ENCODE measurements around the gene LRRC4B. TPM values are rescaled to one million over a fixed set of nuclear protein-coding genes. Genes with fewer than 3 reads are reported as not detected.
"Not testable (repeated sequence)": the region's sequence is repeated elsewhere in the genome, so short reads cannot be mapped to it uniquely, and the experiment has no call there.

Gene LRRC4B
- total RNA-seq, 1 experiment from 2014 or later = 3.5 TPM

GRCh38 chr19:50475736-50476223 is 92.5 kb downstream of the LRRC4B start:
- peak overlapping the region; percentile 29 for H3K4me3 ChIP-seq (ENCODE audit: insufficient read depth, low read depth, low read length)
- peaks cover 10% of the 10 kb centered on the region for H3K36me3 ChIP-seq (replicated peaks; ENCODE audit: control insufficient read depth, insufficient read depth, low read length)
- H3K27me3 ChIP-seq (ENCODE audit: control insufficient read depth, insufficient read depth, low read length) = no peaks in the 10 kb centered on the region
- no peak for DNase-seq

- H3K27me3 ChIP-seq (ENCODE audit: control insufficient read depth, insufficient read depth, low read length) = no peaks in the 10 kb centered on the region
- H3K4me3 ChIP-seq (ENCODE audit: insufficient read depth, low read depth, low read length) = no peak overlapping the region
- no peak for DNase-seq
- peaks cover 10% of the 10 kb centered on the region for H3K36me3 ChIP-seq (replicated peaks; ENCODE audit: control insufficient read depth, insufficient read depth, low read length)
Measured at GRCh38 chr19:50475101-50475568, 93.1 kb downstream of the LRRC4B start.

GRCh38 chr19:50473336-50473735 is 94.9 kb downstream of the LRRC4B start:
- DNase-seq = not testable (repeated sequence)

GRCh38 chr19:50468818-50469217 is 99.4 kb downstream of the LRRC4B start:
- no peak overlapping the region for H3K4me3 ChIP-seq (ENCODE audit: insufficient read depth, low read depth, low read length)
- no peak for DNase-seq
- no peaks in the 10 kb centered on the region for H3K36me3 ChIP-seq (replicated peaks; ENCODE audit: control insufficient read depth, insufficient read depth, low read length)
- H3K27me3 ChIP-seq (ENCODE audit: control insufficient read depth, insufficient read depth, low read length) = no peaks in the 10 kb centered on the region; the same call in 1 of the 2 replicates

More at GRCh38 chr19:50473336-50473735, 94.9 kb downstream of the LRRC4B start:
- not testable (repeated sequence) for H3K27me3 ChIP-seq (ENCODE audit: control insufficient read depth, insufficient read depth, low read length); H3K4me3 ChIP-seq (ENCODE audit: insufficient read depth, low read depth, low read length); H3K36me3 ChIP-seq (replicated peaks; ENCODE audit: control insufficient read depth, insufficient read depth, low read length)

- Histone ChIP-seq H3K27me3 (ENCODE audit: control insufficient read depth, insufficient read depth, low read length) (no peaks in the 10 kb centered on the region; the same call in 1 of the 2 replicates), H3K4me3 (ENCODE audit: insufficient read depth, low read depth, low read length) (no peak overlapping the region), H3K36me3 (replicated peaks; ENCODE audit: control insufficient read depth, insufficient read depth, low read length) (no peaks in the 10 kb centered on the region)
- DNase-seq = no peak
Measured at GRCh38 chr19:50467566-50467965, 100.7 kb downstream of the LRRC4B start.

Other genes starting within 250 kb of the LRRC4B start
- gene KCNC3, start 239.1 kb downstream of the LRRC4B start, total RNA-seq (2014; rRNA removed; shearing (Covaris generic)) = 0.14 and 0.37 TPM in 2 replicates
- 0.44 and 0.59 TPM in 2 replicates for gene NAPSA, start 202.8 kb downstream of the LRRC4B start, total RNA-seq (2014; rRNA removed; shearing (Covaris generic))
- 73.7 and 90.1 TPM in 2 replicates for gene NR1H2, start 192.0 kb downstream of the LRRC4B start, total RNA-seq (2014; rRNA removed; shearing (Covaris generic))
- 167 and 185 TPM in 2 replicates for gene POLD1, start 184.1 kb downstream of the LRRC4B start, total RNA-seq (2014; rRNA removed; shearing (Covaris generic))
- gene SPIB, start 149.5 kb downstream of the LRRC4B start, total RNA-seq (2014; rRNA removed; shearing (Covaris generic)) = 0.81 and 8.8 TPM in 2 replicates
- gene MYBPC2, start 135.5 kb downstream of the LRRC4B start, total RNA-seq (2014; rRNA removed; shearing (Covaris generic)) = 0.24 and 0.55 TPM in 2 replicates
- 146 and 166 TPM in 2 replicates for gene EMC10, start 91.9 kb downstream of the LRRC4B start, total RNA-seq (2014; rRNA removed; shearing (Covaris generic))
- 4.5 and 8.1 TPM in 2 replicates for gene GARIN5A, start 91.6 kb downstream of the LRRC4B start, total RNA-seq (2014; rRNA removed; shearing (Covaris generic))
- 4.7 and 4.9 TPM in 2 replicates for gene JOSD2, start 57.2 kb downstream of the LRRC4B start, total RNA-seq (2014; rRNA removed; shearing (Covaris generic))
- not detected in 2 replicates for gene ASPDH, start 54.5 kb downstream of the LRRC4B start, total RNA-seq (2014; rRNA removed; shearing (Covaris generic))
- gene SYT3, start 71.4 kb upstream of the LRRC4B start, total RNA-seq (2014; rRNA removed; shearing (Covaris generic)) = 0.66 and 1.8 TPM in 2 replicates
- gene C19orf81, start 81.0 kb upstream of the LRRC4B start, total RNA-seq (2014; rRNA removed; shearing (Covaris generic)) = 7.8 and 8.0 TPM in 2 replicates
- 0.35 and 0.67 TPM in 2 replicates for gene SHANK1, start 151.4 kb upstream of the LRRC4B start, total RNA-seq (2014; rRNA removed; shearing (Covaris generic))
- 4.7 and 7.1 TPM in 2 replicates for gene CLEC11A, start 154.9 kb upstream of the LRRC4B start, total RNA-seq (2014; rRNA removed; shearing (Covaris generic))
- gene GPR32, start 202.0 kb upstream of the LRRC4B start, total RNA-seq (2014; rRNA removed; shearing (Covaris generic)) = not detected in 2 replicates
- gene ACP4, start 222.0 kb upstream of the LRRC4B start, total RNA-seq (2014; rRNA removed; shearing (Covaris generic)) = not detected in 2 replicates

Data from H7 (cell line).